ENCODE results near the gene SPPL3.

DNA sequence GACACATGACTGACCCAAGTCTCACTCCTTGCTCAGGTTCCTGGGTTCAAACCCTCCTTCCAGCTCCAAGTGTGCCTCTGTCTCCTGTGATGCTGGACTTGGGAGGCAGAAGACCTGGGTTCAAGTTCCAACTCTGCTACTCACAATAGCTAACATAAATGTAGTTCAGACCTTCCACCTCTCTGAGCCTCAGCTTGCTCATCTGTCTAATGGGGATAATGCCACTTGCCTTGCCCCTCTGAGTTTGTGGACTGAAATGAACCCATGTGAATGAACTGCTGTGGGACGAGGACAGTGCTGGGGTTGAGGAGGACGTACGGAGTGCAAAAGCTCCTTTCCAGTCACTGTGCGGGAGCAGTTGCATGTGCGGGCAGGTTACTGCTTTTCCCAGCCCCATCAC is 137.6 kb downstream of the SPPL3 start:
- TF ChIP-seq POLR2A (IDR thresholded peaks at IDR 0.05; ENCODE audit: low read length) (no peak), GATA1 (IDR thresholded peaks at IDR 0.05; ENCODE audit: low read depth, low read length) (no peak)

Data from erythroblast (primary cell).